Fibroblast of lung (primary cell): ENCODE measurements around the gene DIAPH1. TPM values are rescaled to one million over a fixed set of nuclear protein-coding genes. Genes with fewer than 3 reads are reported as not detected.

ENCODE experiments used
- DNase-seq, 2 donors: peaks; one replicate each; pipeline versions ENCODE4 v3.0.0 to v3.0.0-alpha.2; 2010; ENCODE audit warnings: low read depth in 2 of 2
- H2AFZ ChIP-seq: 2 replicates; pipeline ENCODE4 v1.5.1; 2012; ENCODE audit warnings: low read length, control low read depth, inconsistent platforms
- H3K27ac ChIP-seq: 2 replicates; pipeline ENCODE4 v1.5.1; 2011; ENCODE audit warnings: low read length, control low read depth; ENCODE audit not compliant: insufficient read depth
- H3K27me3 ChIP-seq: 2 replicates; pipeline ENCODE4 v1.5.1; 2011; ENCODE audit warnings: mild to moderate bottlenecking, low read length; ENCODE audit not compliant: control insufficient read depth, insufficient read depth
- H3K36me3 ChIP-seq: 2 replicates; pipeline ENCODE4 v1.5.1; 2011; ENCODE audit warnings: low read length; ENCODE audit not compliant: control insufficient read depth, insufficient read depth
- H3K4me1 ChIP-seq: 2 replicates; pipeline ENCODE4 v1.5.1; 2011; ENCODE audit warnings: low read length; ENCODE audit not compliant: control insufficient read depth, insufficient read depth; ENCODE audit errors: extremely low read depth
- H3K4me2 ChIP-seq: 2 replicates; pipeline ENCODE4 v1.5.1; 2011; ENCODE audit warnings: low read length, control low read depth; ENCODE audit not compliant: insufficient read depth; ENCODE audit errors: extremely low read depth
- H3K4me3 ChIP-seq, 4 experiments: fragments of 200-600 bp in 1 of 4; sonication (generic) in 1 of 4; replicated peaks in 1 of 4; 2 replicates each; pipeline ENCODE4 v1.5.1; 2011 to 2016; ENCODE audit warnings: low read length in 4 of 4, low read depth in 3 of 4, mild to moderate bottlenecking in 3 of 4, control low read depth in 2 of 4, inconsistent platforms in 1 of 4, mixed read lengths in 1 of 4; ENCODE audit not compliant: insufficient read depth in 1 of 4; ENCODE audit errors: control extremely low read depth in 1 of 4
- H3K79me2 ChIP-seq: 2 replicates; pipeline ENCODE4 v1.5.1; 2012; ENCODE audit warnings: mild to moderate bottlenecking, low read length, inconsistent platforms; ENCODE audit not compliant: control insufficient read depth, insufficient read depth
- H3K9ac ChIP-seq: 2 replicates; pipeline ENCODE4 v1.5.1; 2011; ENCODE audit warnings: mild to moderate bottlenecking, low read length, control low read depth; ENCODE audit not compliant: insufficient read depth
- H3K9me3 ChIP-seq: 2 replicates; pipeline ENCODE4 v1.5.1; 2012; ENCODE audit warnings: low read depth, low read length; ENCODE audit not compliant: control insufficient read depth, insufficient read depth
- H4K20me1 ChIP-seq: 2 replicates; pipeline ENCODE4 v1.5.1; 2011; ENCODE audit warnings: low read length; ENCODE audit not compliant: control insufficient read depth, insufficient read depth; ENCODE audit errors: extremely low read depth
- CTCF ChIP-seq, 2 donors: IDR thresholded peaks in 1 of 2; conservative IDR thresholded peaks in 1 of 2; 1 replicate in 1 of 2; 2 replicates in 1 of 2; pipeline ENCODE4 v1.5.1; 2011 to 2012; ENCODE audit warnings: low read length in 2 of 2, control low read depth in 1 of 2, inconsistent platforms in 1 of 2, low read depth in 1 of 2, mild to moderate bottlenecking in 1 of 2
- EZH2 ChIP-seq: IDR thresholded peaks from 2 replicates; pipeline ENCODE4 v1.5.1; 2012; ENCODE audit warnings: low read length, control low read depth, mild to moderate bottlenecking; ENCODE audit errors: missing control alignments
- polyA plus RNA-seq, 2 donors: library from polyadenylated mRNA; depleted of rRNA in 1 of 2; stranded (reverse) in 1 of 2; unstranded in 1 of 2; fragments of >200 nt; gene quantifications; 2 replicates each; pipeline ENCODE4 v1.2.1, GENCODE V29; 2011 to 2012; ENCODE audit warnings: missing spikeins in 1 of 2
- total RNA-seq: library from RNA; depleted of rRNA; stranded (reverse); fragments of >200 nt; gene quantifications from 2 replicates; pipeline ENCODE4 v1.2.1, GENCODE V29; 2014

DIAPH1 gene
- total and polyA plus RNA-seq, 2 donors (not counting 1 experiment from before 2014, with no cell fraction given), result 21.1 to 30.9 TPM

GRCh38 chr5:141639357-141640050 lies 20.7 kb upstream of the DIAPH1 start:
- no peak overlapping the region for H3K27ac ChIP-seq
- H3K9ac ChIP-seq, result no peak overlapping the region
- H3K4me3 ChIP-seq, result no peak overlapping the region
- H2AFZ ChIP-seq, result no peak overlapping the region
- no peaks in the 10 kb centered on the region for H3K9me3 ChIP-seq
- no peak for DNase-seq
- H3K27me3 ChIP-seq, result no peaks in the 10 kb centered on the region
- peaks cover 2% of the 10 kb centered on the region for H3K4me1 ChIP-seq
- no peak for TF ChIP-seq EZH2
- TF ChIP-seq CTCF (conservative IDR thresholded peaks at IDR 0.05 in 1 of 2, IDR thresholded peaks at IDR 0.05 in 1 of 2; ENCODE audit: low read depth in 1 of 2, low read length in 2 of 2), result no peak
- peaks cover 21% of the 10 kb centered on the region for H3K79me2 ChIP-seq
- no peaks in the 10 kb centered on the region for H4K20me1 ChIP-seq
- H3K36me3 ChIP-seq, result no peaks in the 10 kb centered on the region
- no peak overlapping the region for H3K4me2 ChIP-seq

- peaks cover 2% of the 10 kb centered on the region for H3K4me1 ChIP-seq
- no peak overlapping the region for H3K4me2 ChIP-seq
- DNase-seq, result no peak
- H3K4me3 ChIP-seq, result no peak overlapping the region
- TF ChIP-seq CTCF (conservative IDR thresholded peaks at IDR 0.05 in 1 of 2, IDR thresholded peaks at IDR 0.05 in 1 of 2; ENCODE audit: low read depth in 1 of 2, low read length in 2 of 2) (no peak), EZH2 (no peak)
- H3K9me3 ChIP-seq, result no peaks in the 10 kb centered on the region
- no peak overlapping the region for H3K27ac ChIP-seq
- peaks cover 26% of the 10 kb centered on the region for H3K79me2 ChIP-seq
- no peaks in the 10 kb centered on the region for H3K36me3 ChIP-seq
- H4K20me1 ChIP-seq, result no peaks in the 10 kb centered on the region
- H2AFZ ChIP-seq, result no peak overlapping the region
- no peaks in the 10 kb centered on the region for H3K27me3 ChIP-seq
- no peak overlapping the region for H3K9ac ChIP-seq
These were observed 20.0 kb upstream of the DIAPH1 start for GRCh38 chr5:141638771-141639170.

- Histone ChIP-seq H4K20me1 (no peaks in the 10 kb centered on the region), H3K9ac (peak overlapping the region; percentile 82), H3K9me3 (no peaks in the 10 kb centered on the region), H3K4me1 (peaks cover 2% of the 10 kb centered on the region), H2AFZ (peak overlapping the region; percentile 60), H3K36me3 (no peaks in the 10 kb centered on the region), H3K4me3 (peak overlapping the region; percentile 69 to 99 (median 94)), H3K27me3 (no peaks in the 10 kb centered on the region), H3K79me2 (peaks cover 29% of the 10 kb centered on the region), H3K27ac (no peak overlapping the region), H3K4me2 (peak overlapping the region; percentile 20)
- peak; percentile 15 to 42 for TF ChIP-seq CTCF (conservative IDR thresholded peaks at IDR 0.05 in 1 of 2, IDR thresholded peaks at IDR 0.05 in 1 of 2; ENCODE audit: low read depth in 1 of 2, low read length in 2 of 2)
- no peak for TF ChIP-seq EZH2
- peak; percentile 38 to 54 for DNase-seq
These were observed 19.1 kb upstream of the DIAPH1 start for GRCh38 chr5:141637767-141638419.
